ENCODE measurements around the gene TDO2. TPM values are rescaled to one million over a fixed set of nuclear protein-coding genes. Genes with fewer than 3 reads are reported as not detected.

TDO2 gene
- total RNA-seq, 2 experiments from 2014 or later: not detected

- ChIA-PET CTCF (ENCODE audit: unreplicated experiment) (no interaction called here), POLR2A (no interaction called here)
- Histone ChIP-seq H3K4me2 (ENCODE audit: low read length) (no peak overlapping the region), H3K9me2 (ENCODE audit: insufficient read depth, low read length) (no peaks in the 10 kb centered on the region), H2AFZ (ENCODE audit: low read length) (no peak overlapping the region), H3K4me3 (ENCODE audit: low read depth, low read length, poor library complexity, severe bottlenecking) (no peak overlapping the region), H3K79me2 (ENCODE audit: insufficient read depth, low read depth, low read length) (no peaks in the 10 kb centered on the region), H3K27ac (ENCODE audit: low read depth, low read length, poor library complexity, severe bottlenecking) (no peak overlapping the region), H3K4me1 (ENCODE audit: insufficient read depth, low read length, poor library complexity, severe bottlenecking) (no peaks in the 10 kb centered on the region), H3K9me3 (ENCODE audit: low read length) (no peaks in the 10 kb centered on the region), H4K20me1 (ENCODE audit: insufficient read depth, low read length) (no peaks in the 10 kb centered on the region), H3K36me3 (ENCODE audit: insufficient read depth, low read length) (no peaks in the 10 kb centered on the region)
- intact Hi-C loops (cut with micrococcal nuclease; ENCODE audit: unreplicated experiment): no loop called here
- TF ChIP-seq CTCF (conservative IDR thresholded peaks at IDR 0.05; ENCODE audit: low read length) (no peak), EZH2phosphoT487 (IDR thresholded peaks at IDR 0.05; ENCODE audit: borderline replicate concordance, low read depth, low read length) (no peak)
- no peak for DNase-seq (ENCODE audit: low spot score)
- no TSS peak for BruUV-seq (replicated peaks)
Observed at GRCh38 chr4:155935389-155935986, 32.0 kb downstream of the TDO2 start.

- POLR2A ChIA-PET: no interaction called here
Observed at GRCh38 chr4:155941085-155941790, 37.7 kb downstream of the TDO2 start.

GRCh38 chr4:155941820-155942219, 38.3 kb downstream of the TDO2 start:
- intact Hi-C loops (cut with micrococcal nuclease; ENCODE audit: unreplicated experiment): no loop called here
- POLR2A ChIA-PET: no interaction called here

More at GRCh38 chr4:155941085-155941790, 37.7 kb downstream of the TDO2 start:
- no peaks in the 10 kb centered on the region for H3K9me3 ChIP-seq (ENCODE audit: low read length)
- H3K9me2 ChIP-seq (ENCODE audit: insufficient read depth, low read length): no peaks in the 10 kb centered on the region
- no peak overlapping the region for H3K4me2 ChIP-seq (ENCODE audit: low read length)
- no peak overlapping the region for H3K4me3 ChIP-seq (ENCODE audit: low read depth, low read length, poor library complexity, severe bottlenecking)
- CTCF ChIA-PET (ENCODE audit: unreplicated experiment): no interaction called here
- intact Hi-C loops (cut with micrococcal nuclease; ENCODE audit: unreplicated experiment): no loop called here
- BruUV-seq (replicated peaks): no TSS peak
- H3K36me3 ChIP-seq (ENCODE audit: insufficient read depth, low read length): no peaks in the 10 kb centered on the region
- no peak for DNase-seq (ENCODE audit: low spot score)
- H4K20me1 ChIP-seq (ENCODE audit: insufficient read depth, low read length): no peaks in the 10 kb centered on the region
- H3K4me1 ChIP-seq (ENCODE audit: insufficient read depth, low read length, poor library complexity, severe bottlenecking): no peaks in the 10 kb centered on the region
- H3K27ac ChIP-seq (ENCODE audit: low read depth, low read length, poor library complexity, severe bottlenecking): no peak overlapping the region
- H2AFZ ChIP-seq (ENCODE audit: low read length): no peak overlapping the region
- no peaks in the 10 kb centered on the region for H3K79me2 ChIP-seq (ENCODE audit: insufficient read depth, low read depth, low read length)
- TF ChIP-seq EZH2phosphoT487 (IDR thresholded peaks at IDR 0.05; ENCODE audit: borderline replicate concordance, low read depth, low read length): no peak

More at GRCh38 chr4:155941820-155942219, 38.3 kb downstream of the TDO2 start:
- Histone ChIP-seq H3K36me3 (ENCODE audit: insufficient read depth, low read length) (no peaks in the 10 kb centered on the region), H3K79me2 (ENCODE audit: insufficient read depth, low read depth, low read length) (no peaks in the 10 kb centered on the region), H3K4me2 (ENCODE audit: low read length) (no peak overlapping the region), H3K9me2 (ENCODE audit: insufficient read depth, low read length) (no peaks in the 10 kb centered on the region), H3K4me1 (ENCODE audit: insufficient read depth, low read length, poor library complexity, severe bottlenecking) (no peaks in the 10 kb centered on the region), H3K9me3 (ENCODE audit: low read length) (no peaks in the 10 kb centered on the region), H3K27ac (ENCODE audit: low read depth, low read length, poor library complexity, severe bottlenecking) (no peak overlapping the region), H4K20me1 (ENCODE audit: insufficient read depth, low read length) (no peaks in the 10 kb centered on the region), H2AFZ (ENCODE audit: low read length) (no peak overlapping the region), H3K4me3 (ENCODE audit: low read depth, low read length, poor library complexity, severe bottlenecking) (no peak overlapping the region)
- no TSS peak for BruUV-seq (replicated peaks)
- DNase-seq (ENCODE audit: low spot score): no peak
- no peak for TF ChIP-seq CTCF (conservative IDR thresholded peaks at IDR 0.05; ENCODE audit: low read length)
- TF ChIP-seq EZH2phosphoT487 (IDR thresholded peaks at IDR 0.05; ENCODE audit: borderline replicate concordance, low read depth, low read length): no peak
- CTCF ChIA-PET (ENCODE audit: unreplicated experiment): no interaction called here

Measured in OCI-LY7 (cell line).